WERI-Rb-1 (cell line): Measurements from ENCODE around the gene MBP.

Source experiments
- DNase-seq: peaks from one replicate; pipeline ENCODE4 v3.0.0-alpha.2; 2020
- H3K27ac ChIP-seq: fragments of 250-450 bp; sonication (Bioruptor Pico); 2 replicates; pipeline ENCODE4 v1.5.1; 2020; ENCODE audit warnings: mild to moderate bottlenecking, moderate library complexity
- H3K27me3 ChIP-seq: fragments of 250-450 bp; sonication (Bioruptor Pico); 2 replicates; pipeline ENCODE4 v1.5.1; 2021; ENCODE audit warnings: mild to moderate bottlenecking, low read depth, moderate library complexity; ENCODE audit not compliant: insufficient read depth, severe bottlenecking
- H3K36me3 ChIP-seq: fragments of 250-450 bp; sonication (Bioruptor Pico); 2 replicates; pipeline ENCODE4 v1.5.1; 2020; ENCODE audit warnings: mild to moderate bottlenecking, moderate library complexity
- H3K4me3 ChIP-seq: 2 replicates; pipeline ENCODE4 v1.5.1; 2011; ENCODE audit warnings: low read depth, mild to moderate bottlenecking, control low read depth, low read length
- H3K9me3 ChIP-seq: fragments of 250-450 bp; sonication (Bioruptor Pico); 2 replicates; pipeline ENCODE4 v1.5.1; 2021; ENCODE audit warnings: mild to moderate bottlenecking, moderate library complexity; ENCODE audit not compliant: severe bottlenecking
- CTCF ChIP-seq: IDR thresholded peaks from 2 replicates; pipeline ENCODE4 v1.5.1; 2011; ENCODE audit warnings: low read depth, mild to moderate bottlenecking, control low read depth, inconsistent platforms, low read length

MBP gene

DNA sequence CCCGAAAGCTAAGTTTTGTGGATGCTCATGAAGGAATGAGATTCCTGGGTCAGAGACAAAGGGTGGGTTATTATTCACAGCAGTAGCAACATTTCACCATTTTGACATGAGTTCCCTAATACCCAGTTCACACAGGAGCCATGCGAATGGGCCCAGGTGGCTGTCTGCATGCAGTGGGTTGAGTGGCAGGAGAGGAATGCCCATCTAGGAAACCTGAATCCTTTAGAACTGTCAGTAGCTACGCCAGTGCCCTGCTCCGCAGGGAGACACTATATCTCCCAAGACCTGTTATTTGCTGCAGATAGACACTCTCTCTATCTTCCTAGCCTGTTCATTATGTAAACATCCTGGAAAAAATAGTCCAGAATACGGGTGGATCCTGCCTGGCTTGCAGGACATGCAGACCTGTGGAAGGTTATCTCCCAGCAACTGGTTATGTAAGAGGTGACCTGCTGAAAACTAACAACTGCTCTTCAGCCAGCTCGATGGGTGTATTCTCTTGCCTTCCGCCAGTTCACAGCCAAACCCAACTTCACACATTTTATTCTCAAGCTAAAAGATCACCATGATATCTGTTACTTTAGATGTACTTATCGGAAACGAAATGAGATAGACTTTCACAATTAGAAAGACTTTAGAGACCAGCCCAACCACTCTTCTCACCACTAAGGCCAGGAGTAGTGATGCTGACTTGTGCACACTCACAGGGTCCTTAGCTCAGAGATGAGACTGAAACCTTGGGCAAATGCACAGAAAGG lies 59.1 kb downstream of the MBP start:
- Histone ChIP-seq H3K36me3 (no peaks in the 10 kb centered on the region), H3K4me3 (no peak overlapping the region), H3K27me3 (no peaks in the 10 kb centered on the region), H3K27ac (no peak overlapping the region), H3K9me3 (no peaks in the 10 kb centered on the region)
- DNase-seq, result no peak
- no peak for TF ChIP-seq CTCF

DNA sequence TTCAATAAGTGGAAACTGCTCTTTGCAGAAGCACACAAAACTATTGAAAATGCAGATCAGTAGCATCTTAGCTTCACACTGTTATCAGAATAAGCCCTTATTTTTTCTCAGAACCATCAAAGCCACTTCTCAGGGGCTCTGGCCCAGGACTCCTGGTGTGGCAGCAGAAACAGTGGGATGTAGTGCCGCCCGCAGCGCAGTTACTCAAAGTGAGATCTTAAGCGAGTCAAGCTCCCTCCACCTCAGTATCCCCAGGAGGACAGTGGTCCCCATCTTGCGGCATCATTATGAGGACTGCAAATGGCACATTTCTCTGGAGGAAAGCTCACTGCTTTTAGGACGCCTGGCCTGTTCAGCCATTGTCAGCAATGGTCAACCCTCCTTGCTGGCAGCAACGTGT lies 60.0 kb downstream of the MBP start:
- Histone ChIP-seq H3K27me3 (no peaks in the 10 kb centered on the region), H3K36me3 (no peaks in the 10 kb centered on the region), H3K4me3 (no peak overlapping the region), H3K27ac (no peak overlapping the region), H3K9me3 (no peaks in the 10 kb centered on the region)
- no peak for TF ChIP-seq CTCF
- no peak for DNase-seq

DNA sequence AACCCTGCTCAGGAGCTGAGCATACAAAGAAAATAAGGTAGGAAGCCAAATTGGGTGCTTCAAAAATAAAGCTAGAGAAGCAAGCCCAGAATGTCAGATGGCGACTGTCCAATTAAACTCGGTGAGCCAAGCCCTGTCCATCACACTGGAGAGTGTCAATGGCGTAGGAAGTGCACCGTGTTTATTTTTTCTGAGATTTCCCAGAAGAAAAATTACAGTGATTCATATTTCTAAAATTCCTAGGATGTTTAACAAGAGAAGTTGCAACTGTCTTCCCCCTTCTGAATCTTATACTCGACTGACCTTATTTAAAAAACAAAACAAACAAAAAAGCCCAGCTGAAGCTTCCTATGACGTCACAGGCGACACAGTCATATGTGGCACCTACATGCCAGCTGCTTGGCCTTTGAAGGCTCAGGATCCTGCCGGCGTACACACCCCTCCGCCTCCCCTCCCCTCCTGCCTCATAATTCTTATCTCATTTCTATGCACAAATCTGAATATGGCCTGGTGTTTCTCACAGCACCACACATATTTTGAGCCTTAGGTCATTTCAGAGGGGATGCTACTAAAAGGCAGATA lies 60.8 kb downstream of the MBP start:
- Histone ChIP-seq H3K36me3 (no peaks in the 10 kb centered on the region), H3K9me3 (no peaks in the 10 kb centered on the region), H3K4me3 (no peak overlapping the region), H3K27me3 (no peaks in the 10 kb centered on the region), H3K27ac (no peak overlapping the region)
- TF ChIP-seq CTCF, result no peak
- DNase-seq, result no peak

GRCh38 chr18:77071061-77071460 lies 61.5 kb downstream of the MBP start:
- DNase-seq, result no peak
- no peaks in the 10 kb centered on the region for H3K27me3 ChIP-seq
- no peak for TF ChIP-seq CTCF
- no peak overlapping the region for H3K27ac ChIP-seq
- no peaks in the 10 kb centered on the region for H3K36me3 ChIP-seq
- no peaks in the 10 kb centered on the region for H3K9me3 ChIP-seq
- H3K4me3 ChIP-seq, result no peak overlapping the region

DNA sequence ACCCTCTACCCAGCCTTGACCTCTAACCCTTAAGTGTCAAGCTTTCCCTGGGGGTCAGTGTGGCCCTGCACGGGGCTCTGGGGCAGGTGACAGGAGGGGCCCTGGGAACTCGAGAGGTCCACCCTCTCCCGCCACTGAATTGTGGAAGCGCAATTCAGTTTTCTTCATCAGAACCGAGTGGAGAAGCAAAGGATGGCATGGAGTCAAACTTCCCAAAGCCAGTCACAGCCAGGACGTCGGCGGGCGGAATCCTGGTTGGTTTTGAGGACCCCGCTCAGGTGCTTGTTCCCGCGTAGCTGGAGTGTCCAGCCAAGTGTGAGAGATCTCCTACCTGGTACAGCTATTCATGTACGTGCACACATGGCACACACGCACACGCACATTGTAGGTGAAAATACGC lies 62.0 kb downstream of the MBP start:
- Histone ChIP-seq H3K27me3 (no peaks in the 10 kb centered on the region), H3K36me3 (no peaks in the 10 kb centered on the region), H3K27ac (no peak overlapping the region), H3K9me3 (no peaks in the 10 kb centered on the region), H3K4me3 (no peak overlapping the region)
- no peak for DNase-seq
- TF ChIP-seq CTCF, result no peak

GRCh38 chr18:77069931-77070330 lies 62.7 kb downstream of the MBP start:
- no peak for DNase-seq

More at GRCh38 chr18:77069931-77070330, 62.7 kb downstream of the MBP start:
- Histone ChIP-seq H3K36me3 (no peaks in the 10 kb centered on the region), H3K27me3 (no peaks in the 10 kb centered on the region), H3K4me3 (no peak overlapping the region), H3K27ac (no peak overlapping the region), H3K9me3 (no peaks in the 10 kb centered on the region)
- no peak for TF ChIP-seq CTCF
